Epithelial cell of proximal tubule (primary cell): Measurements from ENCODE around the gene HMGB4. TPM values are rescaled to one million over a fixed set of nuclear protein-coding genes. Genes with fewer than 3 reads are reported as not detected.

ENCODE experiments used
- DNase-seq: peaks from one replicate; pipeline ENCODE4 v3.0.0-alpha.2; 2011; ENCODE audit warnings: low read depth
- H3K4me3 ChIP-seq: 2 replicates; pipeline ENCODE4 v1.5.1; 2011; ENCODE audit warnings: low read depth, mild to moderate bottlenecking, low read length
- CTCF ChIP-seq: conservative IDR thresholded peaks from 2 replicates; pipeline ENCODE4 v1.5.1; 2012; ENCODE audit warnings: low read depth, mild to moderate bottlenecking, low read length
- total RNA-seq: library from RNA; depleted of rRNA; stranded (reverse); fragments of >200 nt; gene quantifications from 2 replicates; pipeline ENCODE4 v1.2.3, GENCODE V29; 2015

The HMGB4 gene
- total RNA-seq, 1 donor from 2014 or later, result not detected

- no peak for DNase-seq
- TF ChIP-seq CTCF, result peak; percentile 26
- no peak overlapping the region for H3K4me3 ChIP-seq
These were observed 21.5 kb upstream of the HMGB4 start for GRCh38 chr1:33842348-33842747.

- TF ChIP-seq CTCF, result no peak
- no peak overlapping the region for H3K4me3 ChIP-seq
- DNase-seq, result no peak
These were observed 19.7 kb upstream of the HMGB4 start for GRCh38 chr1:33844166-33844565.

GRCh38 chr1:33846861-33847260 lies 17.0 kb upstream of the HMGB4 start:
- TF ChIP-seq CTCF, result no peak
- no peak for DNase-seq
- no peak overlapping the region for H3K4me3 ChIP-seq

- no peak for TF ChIP-seq CTCF
These were observed 15.5 kb upstream of the HMGB4 start for GRCh38 chr1:33848205-33848937.

GRCh38 chr1:33849211-33849610 lies 14.7 kb upstream of the HMGB4 start:
- DNase-seq, result no peak
- H3K4me3 ChIP-seq, result no peak overlapping the region
- no peak for TF ChIP-seq CTCF

More at GRCh38 chr1:33848205-33848937, 15.5 kb upstream of the HMGB4 start:
- no peak overlapping the region for H3K4me3 ChIP-seq
- DNase-seq, result no peak

GRCh38 chr1:33850481-33850880 lies 13.4 kb upstream of the HMGB4 start:
- TF ChIP-seq CTCF, result no peak
- H3K4me3 ChIP-seq, result no peak overlapping the region
- no peak for DNase-seq

- TF ChIP-seq CTCF, result no peak
- no peak overlapping the region for H3K4me3 ChIP-seq
- DNase-seq, result no peak
These were observed 11.2 kb upstream of the HMGB4 start for GRCh38 chr1:33852711-33853110.
